A204.1 (cell line): ENCODE data around the gene PSMD9.

Experiments used
- FAIRE-seq: peaks from 2 replicates; lab custom pipeline; 2012; peaks lifted over from hg19 to GRCh38; lab: Jason Lieb, UNC

The PSMD9 gene

DNA sequence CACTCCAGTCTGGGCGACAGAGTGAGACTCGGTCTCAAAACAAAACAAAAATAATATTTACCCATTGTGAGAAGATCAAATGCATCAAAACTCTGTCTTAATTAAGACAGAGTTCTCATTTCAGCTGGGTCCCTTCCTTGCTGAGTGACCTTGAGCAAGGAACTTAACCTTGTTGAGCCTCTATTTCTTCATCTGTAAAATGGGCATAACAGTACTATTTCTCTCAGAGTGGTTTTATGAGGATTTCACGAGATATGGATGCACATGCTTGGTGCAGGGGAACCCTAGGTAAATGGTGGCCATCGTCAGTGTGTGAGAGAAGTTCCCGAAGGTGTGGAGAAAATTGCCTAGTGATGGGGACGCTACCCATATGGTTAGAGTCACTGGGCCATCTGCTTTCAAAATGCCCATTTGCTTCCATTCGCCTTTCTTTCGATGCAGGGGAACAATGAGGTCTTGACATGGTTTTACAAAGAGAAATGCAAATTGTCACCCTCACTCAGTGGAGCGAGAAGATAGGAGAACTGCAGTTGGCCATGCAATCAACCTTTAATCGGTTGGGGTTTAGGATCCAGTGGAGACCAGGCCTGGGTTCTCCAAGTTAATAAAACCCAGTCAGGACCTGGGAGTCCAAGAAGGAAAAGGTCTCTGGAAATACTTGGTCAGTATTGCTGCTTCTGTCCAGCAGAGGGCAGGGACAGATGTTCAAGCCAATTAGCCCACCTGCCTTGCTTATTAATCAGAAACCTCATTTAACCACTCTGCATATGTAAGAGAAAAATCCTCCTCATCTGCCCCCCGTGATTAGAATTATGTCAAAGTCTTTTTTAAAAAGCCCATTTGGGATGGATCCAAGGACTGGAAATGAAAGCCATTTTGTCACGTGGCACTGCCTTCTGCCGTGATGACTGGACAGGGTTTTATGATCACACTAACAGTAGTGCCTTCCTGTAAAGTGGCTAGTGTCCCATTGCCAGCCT lies 67.0 kb downstream of the PSMD9 start:
- no peak for FAIRE-seq

DNA sequence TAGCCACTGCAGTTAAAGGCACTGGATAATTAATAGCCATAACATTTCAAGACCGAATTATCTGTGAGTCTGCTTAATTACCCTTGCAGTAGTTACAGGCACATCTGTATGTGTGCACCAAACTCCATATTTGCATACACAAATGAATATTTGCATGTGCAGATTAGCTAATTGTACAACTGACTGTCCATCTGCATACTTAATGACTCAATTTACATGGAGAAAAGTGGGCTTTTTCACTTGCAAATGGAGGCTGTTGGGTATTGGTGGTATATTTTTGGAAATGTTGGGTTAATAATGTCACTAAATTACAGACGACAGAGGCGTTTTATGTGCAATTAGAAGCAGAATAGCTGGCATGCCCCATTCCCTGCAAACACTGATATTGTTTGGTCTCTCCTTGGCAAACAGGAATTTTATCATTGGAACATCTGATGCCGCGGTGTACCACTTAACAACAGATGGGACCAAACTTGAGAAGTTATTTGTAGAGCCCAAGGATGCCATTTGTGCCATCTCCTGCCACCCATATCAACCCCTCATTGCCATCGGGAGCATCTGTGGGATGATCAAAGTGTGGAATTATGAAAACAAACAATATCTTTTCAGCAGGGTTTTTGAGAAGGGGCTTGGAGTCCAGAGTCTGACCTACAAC lies 69.4 kb downstream of the PSMD9 start:
- no peak for FAIRE-seq

DNA sequence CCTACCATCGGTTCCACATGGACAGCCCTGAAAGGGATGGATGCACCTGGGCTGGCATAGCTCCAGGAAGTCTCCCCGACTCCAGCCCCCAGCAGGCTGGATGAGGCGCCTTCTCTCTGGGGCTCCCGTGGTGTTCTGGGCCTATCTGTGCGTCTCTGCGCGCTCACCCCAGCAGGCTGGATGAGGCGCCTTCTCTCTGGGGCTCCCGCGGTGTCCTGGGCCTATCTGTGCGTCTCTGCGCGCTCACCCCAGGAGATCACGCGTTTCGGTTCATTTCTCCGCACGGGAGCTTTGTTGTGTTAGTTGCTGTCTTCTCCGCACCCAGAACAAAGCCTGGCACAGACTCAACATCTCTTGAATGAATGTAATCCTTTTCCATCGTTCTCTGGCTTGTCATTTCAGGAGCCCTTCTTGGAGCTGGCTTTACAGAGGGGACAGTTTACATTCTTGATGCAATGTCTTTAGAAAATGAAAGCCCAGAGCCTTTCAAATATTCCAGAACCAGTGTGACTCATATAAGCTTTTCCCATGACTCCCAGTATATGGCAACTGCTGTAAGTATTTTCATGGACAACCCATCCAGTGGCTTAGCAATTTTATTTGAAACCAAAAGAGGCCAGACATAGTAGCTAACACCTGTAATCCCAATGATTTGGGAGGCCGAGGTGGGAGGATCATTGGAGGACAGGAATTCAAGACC lies 70.1 kb downstream of the PSMD9 start:
- FAIRE-seq: no peak

DNA sequence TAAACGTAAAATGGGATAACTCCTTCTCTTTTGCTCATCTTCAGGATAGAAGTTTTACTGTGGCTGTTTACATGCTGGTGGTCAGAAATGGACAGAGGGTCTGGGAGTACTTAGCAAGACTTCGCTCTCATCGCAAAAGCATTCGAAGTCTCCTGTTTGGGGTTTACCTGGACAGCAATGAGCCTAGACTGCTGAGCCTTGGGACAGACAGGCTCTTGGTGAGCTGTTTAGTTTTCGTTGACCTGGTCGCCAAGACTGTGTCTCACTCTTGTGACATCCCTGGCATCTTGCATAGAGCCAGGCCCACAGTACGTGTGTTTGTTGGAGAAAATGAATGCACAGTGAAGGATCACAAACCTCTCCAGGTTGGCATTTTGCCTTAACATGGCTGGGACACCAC lies 72.0 kb downstream of the PSMD9 start:
- FAIRE-seq: no peak

DNA sequence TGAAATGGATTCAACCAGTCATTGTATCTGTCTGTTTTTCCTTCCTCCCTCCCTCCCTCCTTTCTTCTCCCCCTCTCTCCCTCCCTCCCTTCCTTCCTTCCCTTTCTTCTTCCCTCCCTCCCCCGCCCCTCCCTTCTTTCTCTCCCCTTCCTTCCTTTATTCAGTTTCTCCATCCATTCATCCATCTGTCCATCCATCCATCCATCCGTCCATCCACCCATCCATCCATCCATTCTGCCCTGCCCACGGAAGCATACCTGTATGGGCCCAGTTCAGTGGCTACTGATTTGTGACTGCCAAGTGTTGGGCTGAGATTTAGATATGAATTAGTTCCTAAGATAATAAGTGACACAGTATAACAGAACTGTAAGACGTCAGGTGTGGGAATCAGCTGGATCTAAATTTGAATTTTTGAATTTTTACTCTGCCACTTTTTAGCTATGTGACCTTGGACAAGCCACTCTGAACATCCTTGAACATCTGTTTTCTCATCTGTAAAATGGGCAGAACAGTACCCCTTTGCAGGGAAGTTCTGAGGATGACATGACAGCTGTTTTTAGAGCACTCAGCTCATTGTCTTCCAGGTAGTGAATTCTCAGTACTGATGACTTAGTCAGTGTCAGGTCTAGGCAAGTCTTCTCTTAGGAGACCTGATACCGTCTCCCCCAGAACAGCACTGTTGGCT lies 72.7 kb downstream of the PSMD9 start:
- FAIRE-seq: no peak

DNA sequence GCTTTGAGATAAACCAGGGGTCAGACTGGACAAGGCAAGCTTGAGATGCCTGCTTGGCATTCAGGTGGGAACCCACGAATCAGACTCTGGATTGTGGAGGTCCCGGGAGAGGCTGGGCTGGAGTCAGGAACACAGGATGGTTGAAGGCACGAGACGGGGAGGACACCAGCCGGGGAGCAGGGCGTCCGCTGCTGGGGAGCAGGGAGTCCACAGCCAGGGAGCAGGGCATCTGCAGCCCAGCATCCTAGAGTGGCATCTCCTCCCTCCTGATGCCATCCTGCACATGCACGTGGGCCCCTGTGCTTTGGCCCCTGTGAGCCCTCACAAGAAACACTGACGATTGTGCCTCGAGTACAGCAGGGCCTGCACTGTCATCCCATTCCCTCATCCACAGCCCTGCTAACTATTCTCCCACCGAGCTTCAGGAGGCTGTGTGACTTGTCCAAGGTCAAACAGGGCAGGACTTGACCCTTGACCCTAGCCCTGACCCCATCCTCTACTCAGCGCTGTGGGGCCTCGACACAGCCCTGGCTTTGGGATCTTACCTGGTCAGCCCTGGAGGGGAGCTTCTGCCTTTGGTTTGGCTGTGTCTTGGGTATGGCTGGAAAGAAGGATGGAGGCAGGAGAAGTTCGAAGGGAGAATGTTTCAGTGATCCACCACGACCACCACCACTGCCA lies 74.9 kb downstream of the PSMD9 start:
- FAIRE-seq: no peak

DNA sequence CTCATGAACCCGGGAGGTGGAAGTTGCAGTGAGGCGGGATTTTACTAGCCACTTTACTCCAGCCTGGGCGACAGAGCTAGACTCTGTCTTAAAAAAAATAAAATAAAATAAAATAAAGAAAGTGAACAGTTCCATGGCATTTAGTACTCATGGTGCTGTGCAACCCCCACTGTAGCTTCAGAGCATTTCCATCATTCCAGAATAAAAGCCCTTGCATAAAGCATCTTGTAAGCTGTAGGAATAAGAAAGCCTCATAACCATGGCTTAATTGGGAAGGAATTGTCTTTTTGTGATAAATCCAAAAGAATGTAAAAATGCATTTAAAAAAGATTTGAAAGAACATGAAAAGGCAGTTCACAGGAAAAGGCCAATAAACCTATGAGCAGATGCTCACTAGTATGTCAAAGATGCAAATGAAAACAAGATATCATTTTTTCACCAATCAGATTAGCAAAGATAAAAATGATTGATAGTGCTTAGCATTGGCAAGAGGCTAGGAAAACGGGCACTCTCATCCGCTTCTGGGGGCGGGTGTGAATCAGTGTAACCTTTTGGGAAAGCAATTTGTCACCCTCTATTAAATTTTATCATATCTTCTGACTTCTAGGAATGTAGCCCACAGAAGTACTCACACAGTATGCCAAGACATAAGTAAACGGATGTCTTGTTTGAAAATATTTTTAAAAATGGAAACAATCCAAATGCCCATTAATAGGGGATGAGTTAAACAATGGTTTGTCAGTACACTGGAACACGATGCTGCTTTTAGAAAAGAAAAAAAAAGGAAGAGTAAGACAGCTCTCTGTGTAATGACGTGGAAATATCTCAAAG lies 76.4 kb downstream of the PSMD9 start:
- FAIRE-seq: no peak

DNA sequence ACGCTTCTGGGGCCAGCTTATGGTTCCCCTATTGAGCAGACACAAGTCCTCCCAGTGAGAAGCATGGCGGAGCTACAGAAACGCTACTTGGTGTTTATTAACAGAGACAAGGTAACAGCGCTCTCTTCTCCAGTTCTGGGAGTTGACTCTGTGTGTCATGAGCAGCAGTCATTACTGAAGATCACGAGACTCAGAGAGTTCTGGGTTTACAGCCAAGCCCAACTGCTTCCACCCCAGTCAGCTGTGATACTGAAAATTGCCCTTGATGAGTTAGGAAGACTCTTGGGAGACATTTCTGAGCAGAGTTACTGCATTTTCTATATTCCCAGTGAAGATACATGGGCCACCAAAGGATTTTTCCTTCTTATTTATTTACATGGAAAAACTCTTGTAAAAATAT lies 78.4 kb downstream of the PSMD9 start:
- no peak for FAIRE-seq
